Left lung (tissue), 10 donors: Measurements from ENCODE around the gene FAM193A. TPM values are rescaled to one million over a fixed set of nuclear protein-coding genes. Genes with fewer than 3 reads are reported as not detected.

Experiments used
- ATAC-seq: fragments of 200-7000 bp; cut with Tn5 transposase; one replicate; pipeline ENCODE4 v1.9.1; 2020; ENCODE audit warnings: moderate library complexity
- DNase-seq, 4 donors: peaks; one replicate each; pipeline ENCODE4 v3.0.0-alpha.2; 2013 to 2020
- H3K27ac ChIP-seq, 2 donors: fragments of 200-600 bp; sonication (generic) in 1 of 2; one replicate each; pipeline versions ENCODE4 v1.5.0 to v1.8.0; 2020 to 2021
- H3K27me3 ChIP-seq, 2 donors: fragments of 200-600 bp; sonication (generic) in 1 of 2; one replicate each; pipeline versions ENCODE4 v1.5.0 to v1.8.0; 2020 to 2021
- H3K36me3 ChIP-seq, 2 donors: fragments of 200-600 bp; sonication (generic) in 1 of 2; one replicate each; pipeline versions ENCODE4 v1.5.0 to v1.8.0; 2020 to 2021
- H3K4me1 ChIP-seq, 2 donors: fragments of 200-600 bp; one replicate each; pipeline ENCODE4 v1.8.0; 2021
- H3K4me3 ChIP-seq, 2 donors: fragments of 200-600 bp; sonication (generic) in 1 of 2; one replicate each; pipeline versions ENCODE4 v1.5.0 to v1.8.0; 2020 to 2021; ENCODE audit warnings: mild to moderate bottlenecking in 1 of 2
- H3K9me3 ChIP-seq, 2 donors: fragments of 200-600 bp; sonication (generic) in 1 of 2; one replicate each; pipeline versions ENCODE4 v1.5.0 to v1.8.0; 2020 to 2021
- CTCF ChIP-seq, 2 donors: fragments of 200-600 bp; sonication (generic) in 1 of 2; IDR thresholded peaks; one replicate each; pipeline versions ENCODE4 v1.5.0 to v1.8.0; 2021; ENCODE audit warnings: antibody characterized with exemption in 2 of 2
- intact Hi-C, 2 donors: fragments of 100-400 bp; cut with DNase I; formaldehyde crosslinking; loops; one replicate each; pipeline versions ENCODE4 v1.11.2 to v1.14.2; 2022
- polyA plus RNA-seq, 6 donors: library from polyadenylated mRNA; unstranded; fragments of 120-200 nt; gene quantifications; one replicate each; pipeline ENCODE4 v1.2.1, GENCODE V29; 2013; ENCODE audit not compliant: insufficient read length in 6 of 6
- total RNA-seq, 2 donors: library from RNA; stranded (reverse); fragmentation: NEBNext Ultra II Directional; extraction: Animal tissue kit (Norgen Biotek cat#: 25700); gene quantifications; one replicate each; pipeline ENCODE4 v1.2.1, GENCODE V29; 2021
- donor health status: DM: no; HTN: yes; CAD: no.
- donor health status: DM: no; HTN: no; CAD: no.

Gene FAM193A
- total and polyA plus RNA-seq, 8 donors, result 22.3 to 35.9 (median 30.6) TPM

- intact Hi-C loops, result no loop called here
- Histone ChIP-seq H3K27ac (no peak overlapping the region), H3K36me3 (peaks cover 0 to 100% of the 10 kb centered on the region in 2 donors), H3K4me3 (no peak overlapping the region), H3K4me1 (no peaks in the 10 kb centered on the region), H3K9me3 (no peaks in the 10 kb centered on the region), H3K27me3 (no peaks in the 10 kb centered on the region)
- DNase-seq (no peak), ATAC-seq (no peak)
- TF ChIP-seq CTCF (IDR thresholded peaks at IDR 0.05), result no peak
These were observed 160.0 kb downstream of the FAM193A start for GRCh38 chr4:2696423-2696822.

- H3K9me3 ChIP-seq, result no peaks in the 10 kb centered on the region
- no peaks in the 10 kb centered on the region for H3K4me1 ChIP-seq
- no peak overlapping the region for H3K4me3 ChIP-seq
- no peak for DNase-seq
- no peak for TF ChIP-seq CTCF (IDR thresholded peaks at IDR 0.05)
- peaks cover 0 to 100% of the 10 kb centered on the region in 2 donors for H3K36me3 ChIP-seq
- H3K27ac ChIP-seq, result no peak overlapping the region
- H3K27me3 ChIP-seq, result no peaks in the 10 kb centered on the region
- no peak for ATAC-seq
- intact Hi-C loops, result no loop called here
These were observed 161.6 kb downstream of the FAM193A start for GRCh38 chr4:2697995-2698414.

GRCh38 chr4:2698504-2698903, 162.1 kb downstream of the FAM193A start:
- no peak for ATAC-seq
- intact Hi-C loops, result no loop called here
- Histone ChIP-seq H3K27ac (no peak overlapping the region), H3K9me3 (no peaks in the 10 kb centered on the region), H3K4me3 (no peak overlapping the region), H3K4me1 (no peaks in the 10 kb centered on the region), H3K27me3 (no peaks in the 10 kb centered on the region), H3K36me3 (peaks cover 0 to 100% of the 10 kb centered on the region in 2 donors)
- no peak for TF ChIP-seq CTCF (IDR thresholded peaks at IDR 0.05)
- no peak for DNase-seq

- Histone ChIP-seq H3K27ac (no peak overlapping the region), H3K9me3 (no peaks in the 10 kb centered on the region), H3K27me3 (no peaks in the 10 kb centered on the region), H3K4me1 (no peaks in the 10 kb centered on the region), H3K4me3 (no peak overlapping the region), H3K36me3 (peaks cover 0 to 100% of the 10 kb centered on the region in 2 donors)
- no peak for DNase-seq
- TF ChIP-seq CTCF (IDR thresholded peaks at IDR 0.05), result no peak
- intact Hi-C loops, result no loop called here
- ATAC-seq, result no peak
These were observed 162.6 kb downstream of the FAM193A start for GRCh38 chr4:2698951-2699505.

GRCh38 chr4:2699534-2699933, 163.1 kb downstream of the FAM193A start:
- Histone ChIP-seq H3K36me3 (peaks cover 0 to 100% of the 10 kb centered on the region in 2 donors), H3K27me3 (no peaks in the 10 kb centered on the region), H3K4me1 (no peaks in the 10 kb centered on the region), H3K4me3 (no peak overlapping the region), H3K9me3 (no peaks in the 10 kb centered on the region), H3K27ac (no peak overlapping the region)
- ATAC-seq, result no peak
- no peak for DNase-seq
- no peak for TF ChIP-seq CTCF (IDR thresholded peaks at IDR 0.05)
- intact Hi-C loops, result no loop called here
